NCI-H2196 treated with DMSO at 0.1 percent for 48 hours (cell line): ENCODE results near the gene CTNND1.
A peak's percentile ranks its signal among the peaks of the same experiment; 100 is the strongest.
"Not testable (repeated sequence)": the region's sequence is repeated elsewhere in the genome, so short reads cannot be mapped to it uniquely, and the experiment has no call there.

ENCODE experiments used
- DNase-seq: peaks from one replicate; lab custom pipeline; 2025; ENCODE audit not compliant: unreplicated experiment; lab: John Stamatoyannopoulos, UW

CTNND1 gene

GRCh38 chr11:57791321-57792059 is 29.9 kb downstream of the CTNND1 start:
- DNase-seq = no peak

- DNase-seq = no peak
Measured at GRCh38 chr11:57792060-57792541, 30.5 kb downstream of the CTNND1 start.

GRCh38 chr11:57792870-57793269 is 31.3 kb downstream of the CTNND1 start:
- no peak for DNase-seq

GRCh38 chr11:57793351-57794115 is 31.9 kb downstream of the CTNND1 start:
- no peak for DNase-seq

- peak; percentile 50 for DNase-seq
Measured at GRCh38 chr11:57798905-57799559, 37.4 kb downstream of the CTNND1 start.

- DNase-seq = peak; percentile 95
Measured at GRCh38 chr11:57800444-57801182, 39.0 kb downstream of the CTNND1 start.

- no peak for DNase-seq
Measured at GRCh38 chr11:57801183-57801485, 39.5 kb downstream of the CTNND1 start.

GRCh38 chr11:57802411-57802810 is 40.8 kb downstream of the CTNND1 start:
- DNase-seq = no peak

- no peak for DNase-seq
Measured at GRCh38 chr11:57804466-57804865, 42.9 kb downstream of the CTNND1 start.

GRCh38 chr11:57805780-57806179 is 44.2 kb downstream of the CTNND1 start:
- no peak for DNase-seq

- DNase-seq = no peak
Measured at GRCh38 chr11:57812634-57813033, 51.0 kb downstream of the CTNND1 start.

- DNase-seq = no peak
Measured at GRCh38 chr11:57815476-57815875, 53.9 kb downstream of the CTNND1 start.

- DNase-seq = no peak
Measured at GRCh38 chr11:57815877-57816276, 54.3 kb downstream of the CTNND1 start.

- DNase-seq = no peak
Measured at GRCh38 chr11:57818812-57819211, 57.2 kb downstream of the CTNND1 start.

- no peak for DNase-seq
Measured at GRCh38 chr11:57819252-57819979, 57.8 kb downstream of the CTNND1 start.

- DNase-seq = no peak
Measured at GRCh38 chr11:57823859-57824258, 62.3 kb downstream of the CTNND1 start.

- no peak for DNase-seq
Measured at GRCh38 chr11:57834852-57835251, 73.2 kb downstream of the CTNND1 start.

GRCh38 chr11:57838609-57839008 is 77.0 kb downstream of the CTNND1 start:
- DNase-seq = not testable (repeated sequence)

GRCh38 chr11:57842873-57843272 is 81.3 kb downstream of the CTNND1 start:
- DNase-seq = no peak

- DNase-seq = no peak
Measured at GRCh38 chr11:57867966-57868365, 106.4 kb downstream of the CTNND1 start.

- no peak for DNase-seq
Measured at GRCh38 chr11:57868491-57868890, 106.9 kb downstream of the CTNND1 start.
